ENCODE data around the gene SEL1L3.

SEL1L3 gene

DNA sequence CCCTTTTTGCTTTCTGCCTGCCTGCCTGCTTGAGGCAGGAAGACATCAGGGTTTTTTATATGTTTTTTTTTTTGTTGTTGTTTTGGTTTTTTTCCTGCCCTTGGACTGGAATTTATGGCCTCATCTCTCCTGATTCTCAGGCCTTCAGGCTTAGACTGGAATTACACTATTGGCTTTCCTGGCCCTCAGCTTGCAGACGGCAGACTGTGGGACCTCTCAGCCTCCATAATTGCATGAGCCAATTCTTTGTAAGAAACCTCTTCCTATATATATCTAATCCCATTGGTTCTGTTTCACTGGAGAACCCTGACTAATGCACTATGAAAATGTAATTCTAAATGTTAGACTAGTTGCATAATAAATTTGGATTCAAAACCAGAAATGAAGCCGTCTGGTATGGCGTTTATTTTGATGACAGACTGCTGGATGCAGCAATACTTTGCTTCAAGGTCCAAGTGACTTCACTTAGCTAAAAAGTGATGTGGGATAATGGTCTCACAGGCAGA, 59.0 kb downstream of the SEL1L3 start:
- DNase-seq (ENCODE audit: insufficient read length, low spot score) (no peak), FAIRE-seq (no peak)
- TF ChIP-seq SPI1 (IDR thresholded peaks at IDR 0.05; ENCODE audit: low read depth, low read length) (no peak), TAF1 (IDR thresholded peaks at IDR 0.05; ENCODE audit: low read depth, low read length) (no peak), POLR2AphosphoS5 (IDR thresholded peaks at IDR 0.05; ENCODE audit: low read depth, low read length) (no peak), PAX5 (IDR thresholded peaks at IDR 0.05; ENCODE audit: insufficient read depth, low read length, severe bottlenecking) (no peak), POLR2A (IDR thresholded peaks at IDR 0.05; ENCODE audit: low read depth, low read length) (no peak), POU2F2 (IDR thresholded peaks at IDR 0.05; ENCODE audit: low read depth, low read length) (no peak)

DNA sequence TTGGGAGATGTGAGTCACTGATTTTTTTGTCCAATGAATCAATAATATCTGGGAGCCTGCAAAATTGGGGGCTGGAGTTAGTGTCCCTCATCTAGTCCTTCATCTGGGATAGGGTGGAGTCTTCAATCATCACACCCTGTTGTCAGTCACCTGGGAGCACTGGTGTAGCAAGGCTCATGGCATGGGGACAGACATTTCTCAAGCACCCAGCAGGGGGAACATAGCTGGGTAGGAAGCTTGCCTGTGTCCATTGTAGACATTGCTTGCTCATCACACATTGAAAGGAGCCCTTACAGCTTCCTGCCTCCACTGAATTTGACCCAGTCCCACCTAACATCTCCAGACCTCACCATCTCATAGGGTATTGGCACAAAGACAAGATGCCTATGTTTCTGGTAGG, 61.2 kb downstream of the SEL1L3 start:
- DNase-seq (ENCODE audit: insufficient read length, low spot score) (no peak), FAIRE-seq (no peak)
- no peak for TF ChIP-seq SPI1 (IDR thresholded peaks at IDR 0.05; ENCODE audit: low read depth, low read length)
- no peak for TF ChIP-seq TAF1 (IDR thresholded peaks at IDR 0.05; ENCODE audit: low read depth, low read length)
- TF ChIP-seq POLR2AphosphoS5 (IDR thresholded peaks at IDR 0.05; ENCODE audit: low read depth, low read length): no peak
- no peak for TF ChIP-seq PAX5 (IDR thresholded peaks at IDR 0.05; ENCODE audit: insufficient read depth, low read length, severe bottlenecking)
- no peak for TF ChIP-seq POLR2A (IDR thresholded peaks at IDR 0.05; ENCODE audit: low read depth, low read length)
- no peak for TF ChIP-seq POU2F2 (IDR thresholded peaks at IDR 0.05; ENCODE audit: low read depth, low read length)

DNA sequence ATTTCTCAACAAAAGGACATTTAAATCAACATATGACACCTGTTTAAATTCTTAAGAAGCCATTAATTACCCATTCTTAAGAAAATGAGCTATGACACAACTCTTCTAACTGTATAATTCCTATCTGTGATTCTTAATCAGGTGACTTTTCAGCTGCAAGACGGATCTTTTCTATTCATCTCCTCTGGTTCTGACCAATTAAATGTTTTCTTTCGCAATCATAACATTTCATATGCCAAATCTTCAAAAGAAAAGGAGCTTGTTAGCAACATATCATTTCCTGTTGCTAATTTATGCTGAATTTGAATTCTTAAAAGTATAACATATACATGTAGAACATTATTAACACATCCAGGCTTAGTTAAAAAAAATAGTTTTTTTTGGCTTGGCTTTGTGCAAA, 62.5 kb downstream of the SEL1L3 start:
- no peak for DNase-seq (ENCODE audit: insufficient read length, low spot score)
- TF ChIP-seq POU2F2 (IDR thresholded peaks at IDR 0.05; ENCODE audit: low read depth, low read length) (no peak), POLR2AphosphoS5 (IDR thresholded peaks at IDR 0.05; ENCODE audit: low read depth, low read length) (no peak), SPI1 (IDR thresholded peaks at IDR 0.05; ENCODE audit: low read depth, low read length) (no peak), PAX5 (IDR thresholded peaks at IDR 0.05; ENCODE audit: insufficient read depth, low read length, severe bottlenecking) (no peak), TAF1 (IDR thresholded peaks at IDR 0.05; ENCODE audit: low read depth, low read length) (no peak), POLR2A (IDR thresholded peaks at IDR 0.05; ENCODE audit: low read depth, low read length) (no peak)
- FAIRE-seq: no peak

DNA sequence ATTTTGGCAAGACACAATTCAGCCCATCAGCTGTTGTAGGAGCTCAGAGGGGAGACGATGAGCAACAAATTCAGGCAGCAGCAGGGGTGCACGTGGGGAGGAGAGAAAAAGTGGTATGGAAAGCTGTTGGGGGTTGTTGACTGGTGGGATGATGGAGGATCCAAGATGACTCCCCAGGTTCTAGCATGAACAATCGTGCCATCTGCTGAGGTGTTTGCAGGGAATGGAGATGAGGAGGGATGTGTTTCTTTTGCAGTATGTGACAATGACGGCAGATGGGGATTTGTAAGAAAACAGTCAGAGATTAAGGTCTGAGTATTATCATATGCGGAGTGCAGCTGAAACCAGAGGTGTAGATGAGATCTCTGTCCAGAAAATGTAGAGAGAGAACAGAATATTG, 63.3 kb downstream of the SEL1L3 start:
- TF ChIP-seq SPI1 (IDR thresholded peaks at IDR 0.05; ENCODE audit: low read depth, low read length) (no peak), POU2F2 (IDR thresholded peaks at IDR 0.05; ENCODE audit: low read depth, low read length) (no peak), TAF1 (IDR thresholded peaks at IDR 0.05; ENCODE audit: low read depth, low read length) (no peak), POLR2AphosphoS5 (IDR thresholded peaks at IDR 0.05; ENCODE audit: low read depth, low read length) (no peak), POLR2A (IDR thresholded peaks at IDR 0.05; ENCODE audit: low read depth, low read length) (no peak), PAX5 (IDR thresholded peaks at IDR 0.05; ENCODE audit: insufficient read depth, low read length, severe bottlenecking) (no peak)
- FAIRE-seq (no peak), DNase-seq (ENCODE audit: insufficient read length, low spot score) (no peak)

DNA sequence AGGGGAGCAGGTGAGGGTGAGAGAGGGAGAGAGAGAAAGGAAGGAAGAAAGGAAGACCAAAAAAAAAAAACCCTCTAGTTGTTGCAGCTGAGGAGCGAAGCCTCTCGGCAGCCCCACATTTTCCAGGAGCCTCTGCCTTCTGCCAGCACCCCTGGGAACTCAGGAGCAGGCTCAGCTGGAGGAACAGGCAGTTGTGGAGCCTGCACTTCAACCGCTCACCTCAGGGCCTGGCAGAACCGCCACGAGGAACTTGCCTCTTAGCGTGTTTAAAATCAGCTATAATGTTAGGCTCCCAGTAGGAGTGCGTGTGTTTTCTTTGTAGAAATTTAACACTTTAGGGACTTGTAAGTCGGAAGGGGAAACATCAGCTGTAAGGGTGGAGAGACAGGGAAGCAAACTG, 65.7 kb downstream of the SEL1L3 start:
- no peak for DNase-seq (ENCODE audit: insufficient read length, low spot score)
- FAIRE-seq: no peak
- TF ChIP-seq SPI1 (IDR thresholded peaks at IDR 0.05; ENCODE audit: low read depth, low read length) (no peak), POLR2AphosphoS5 (IDR thresholded peaks at IDR 0.05; ENCODE audit: low read depth, low read length) (no peak), POLR2A (IDR thresholded peaks at IDR 0.05; ENCODE audit: low read depth, low read length) (no peak)

DNA sequence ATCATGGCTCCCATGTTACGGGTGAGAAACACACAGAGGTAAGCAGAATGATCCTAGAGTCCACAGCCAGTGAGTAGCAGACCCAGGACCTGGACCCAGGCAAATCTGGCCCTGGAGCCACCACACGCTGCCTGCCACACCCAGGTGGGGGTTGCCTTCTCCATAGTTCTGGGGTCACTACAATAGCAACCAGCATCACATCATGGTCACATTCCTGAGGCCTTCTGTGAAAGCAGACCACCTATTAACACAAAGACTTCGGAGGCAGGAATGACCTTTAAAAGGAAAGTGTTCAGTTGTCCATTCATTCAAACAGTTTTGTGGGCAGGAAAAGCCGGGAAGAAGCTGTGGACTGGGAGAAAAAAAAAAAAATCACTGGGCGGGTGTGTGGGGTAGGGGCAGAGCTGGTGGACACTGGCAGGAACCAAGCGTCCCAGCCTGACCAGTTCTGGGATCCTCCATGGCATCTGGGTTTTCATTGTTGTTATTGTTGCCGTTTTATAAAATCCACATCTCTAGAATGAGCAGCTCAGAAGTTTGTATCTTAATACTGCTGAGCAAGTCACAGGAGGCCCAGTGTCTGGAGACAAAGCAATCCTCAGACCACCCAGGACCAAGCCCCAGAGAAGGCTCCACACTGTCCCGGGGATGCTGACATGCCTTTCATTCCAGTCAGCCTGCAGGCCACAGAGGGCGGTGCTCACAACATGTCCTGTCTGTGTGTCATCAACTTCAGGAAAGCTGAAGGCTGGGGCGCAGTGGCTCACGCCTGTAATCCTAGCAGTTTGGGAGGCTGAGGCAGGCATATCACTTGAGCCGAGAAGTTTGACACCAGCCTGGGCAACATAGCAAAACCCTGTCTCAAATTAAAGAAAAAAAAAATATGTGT, 67.0 kb downstream of the SEL1L3 start:
- DNase-seq (ENCODE audit: insufficient read length, low spot score) (no peak), FAIRE-seq (no peak)
- no peak for TF ChIP-seq POLR2AphosphoS5 (IDR thresholded peaks at IDR 0.05; ENCODE audit: low read depth, low read length)
- TF ChIP-seq TAF1 (IDR thresholded peaks at IDR 0.05; ENCODE audit: low read depth, low read length): no peak
- TF ChIP-seq SPI1 (IDR thresholded peaks at IDR 0.05; ENCODE audit: low read depth, low read length): no peak
- no peak for TF ChIP-seq PAX5 (IDR thresholded peaks at IDR 0.05; ENCODE audit: insufficient read depth, low read length, severe bottlenecking)
- TF ChIP-seq POU2F2 (IDR thresholded peaks at IDR 0.05; ENCODE audit: low read depth, low read length): no peak
- TF ChIP-seq POLR2A (IDR thresholded peaks at IDR 0.05; ENCODE audit: low read depth, low read length): no peak

DNA sequence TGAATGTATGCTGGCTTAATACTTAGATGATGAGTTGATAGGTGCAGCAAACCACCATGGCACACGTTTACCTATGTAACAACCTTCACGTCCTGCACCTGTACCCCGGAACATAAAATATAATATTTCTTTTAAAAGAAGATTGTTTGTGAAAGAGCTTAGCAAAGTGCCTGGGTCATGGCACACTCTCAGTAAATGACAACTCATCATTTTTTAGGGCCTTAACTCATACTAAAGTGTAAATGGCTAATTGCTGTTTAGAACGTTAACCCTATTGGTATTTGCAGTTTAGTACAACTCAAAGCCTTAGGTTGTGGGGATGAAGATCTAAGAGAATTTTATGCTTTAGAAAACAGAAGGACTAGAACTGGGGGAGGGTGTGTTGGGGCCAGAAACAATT, 67.7 kb downstream of the SEL1L3 start:
- FAIRE-seq (no peak), DNase-seq (ENCODE audit: insufficient read length, low spot score) (no peak)
- TF ChIP-seq POU2F2 (IDR thresholded peaks at IDR 0.05; ENCODE audit: low read depth, low read length): no peak
- TF ChIP-seq SPI1 (IDR thresholded peaks at IDR 0.05; ENCODE audit: low read depth, low read length): no peak
- TF ChIP-seq PAX5 (IDR thresholded peaks at IDR 0.05; ENCODE audit: insufficient read depth, low read length, severe bottlenecking): no peak
- TF ChIP-seq TAF1 (IDR thresholded peaks at IDR 0.05; ENCODE audit: low read depth, low read length): no peak
- TF ChIP-seq POLR2A (IDR thresholded peaks at IDR 0.05; ENCODE audit: low read depth, low read length): no peak
- no peak for TF ChIP-seq POLR2AphosphoS5 (IDR thresholded peaks at IDR 0.05; ENCODE audit: low read depth, low read length)

DNA sequence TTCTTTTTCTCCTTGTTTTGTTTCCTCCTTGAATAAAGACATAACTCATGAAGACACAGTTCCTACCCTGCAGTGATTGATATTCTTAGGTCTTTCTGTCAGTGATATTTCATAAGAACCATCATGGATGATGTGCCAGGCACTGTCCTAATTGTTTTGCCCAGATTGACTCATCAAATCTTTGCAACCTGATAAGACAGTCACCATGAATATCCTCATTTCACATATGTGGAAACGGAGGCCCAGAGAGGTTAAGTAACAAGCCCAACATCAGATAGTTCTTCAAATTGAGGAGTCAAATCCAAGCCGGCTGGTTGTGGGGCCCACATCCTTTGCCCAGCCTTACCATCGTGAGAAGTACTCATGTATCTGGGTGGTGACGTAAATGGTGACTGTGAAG, 69.9 kb downstream of the SEL1L3 start:
- TF ChIP-seq PAX5 (IDR thresholded peaks at IDR 0.05; ENCODE audit: insufficient read depth, low read length, severe bottlenecking) (no peak), POLR2AphosphoS5 (IDR thresholded peaks at IDR 0.05; ENCODE audit: low read depth, low read length) (no peak), POU2F2 (IDR thresholded peaks at IDR 0.05; ENCODE audit: low read depth, low read length) (no peak), SPI1 (IDR thresholded peaks at IDR 0.05; ENCODE audit: low read depth, low read length) (no peak), POLR2A (IDR thresholded peaks at IDR 0.05; ENCODE audit: low read depth, low read length) (no peak), TAF1 (IDR thresholded peaks at IDR 0.05; ENCODE audit: low read depth, low read length) (no peak)
- DNase-seq (ENCODE audit: insufficient read length, low spot score): no peak
- FAIRE-seq: no peak

DNA sequence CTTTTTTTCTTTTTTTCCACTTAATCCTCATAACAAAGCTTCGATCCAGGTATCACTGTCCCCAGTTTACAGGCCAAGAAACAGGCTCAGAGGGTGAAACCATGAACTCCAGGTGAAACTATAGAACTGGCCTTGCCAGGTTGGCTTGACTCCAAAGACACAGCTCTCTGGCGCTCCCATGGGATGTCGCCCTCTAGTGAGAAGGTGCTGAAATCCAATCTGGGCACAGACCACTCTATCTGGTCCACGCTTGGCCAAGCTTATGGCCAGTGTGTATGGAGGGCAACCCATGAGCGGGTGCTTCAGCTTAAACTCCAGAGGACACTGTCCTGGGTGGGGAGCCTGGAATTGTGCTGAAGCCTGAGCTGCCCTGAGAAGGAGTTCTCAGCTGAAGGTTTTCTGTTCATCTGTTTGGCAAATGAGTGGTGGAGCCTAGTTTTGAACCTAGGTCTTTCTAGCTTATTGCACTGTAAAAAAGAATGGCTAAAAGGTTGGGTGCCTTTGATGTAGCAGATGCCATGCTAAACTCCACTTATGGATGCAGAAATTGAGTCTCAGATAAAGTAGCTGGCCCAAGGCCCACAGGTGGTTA, 70.5 kb downstream of the SEL1L3 start:
- DNase-seq (ENCODE audit: insufficient read length, low spot score): no peak
- TF ChIP-seq SPI1 (IDR thresholded peaks at IDR 0.05; ENCODE audit: low read depth, low read length): no peak
- no peak for TF ChIP-seq PAX5 (IDR thresholded peaks at IDR 0.05; ENCODE audit: insufficient read depth, low read length, severe bottlenecking)
- TF ChIP-seq TAF1 (IDR thresholded peaks at IDR 0.05; ENCODE audit: low read depth, low read length): no peak
- TF ChIP-seq POLR2AphosphoS5 (IDR thresholded peaks at IDR 0.05; ENCODE audit: low read depth, low read length): no peak
- no peak for TF ChIP-seq POU2F2 (IDR thresholded peaks at IDR 0.05; ENCODE audit: low read depth, low read length)
- TF ChIP-seq POLR2A (IDR thresholded peaks at IDR 0.05; ENCODE audit: low read depth, low read length): no peak
- no peak for FAIRE-seq

All from GM12891 (cell line).